MG63 (cell line): ENCODE measurements around the gene TBC1D3B. TPM values are rescaled to one million over a fixed set of nuclear protein-coding genes. Genes with fewer than 3 reads are reported as not detected.
"Not testable (repeated sequence)": the region's sequence is repeated elsewhere in the genome, so short reads cannot be mapped to it uniquely, and the experiment has no call there.

Experiments used
- DNase-seq: peaks from one replicate; pipeline ENCODE4 v3.0.0-alpha.2; 2020
- H3K27me3 ChIP-seq: fragments of 250-450 bp; sonication (Bioruptor Pico); 2 replicates; pipeline ENCODE4 v1.5.1; 2020; ENCODE audit warnings: mild to moderate bottlenecking, moderate library complexity
- H3K36me3 ChIP-seq: fragments of 250-450 bp; sonication (Bioruptor Pico); 2 replicates; pipeline ENCODE4 v1.5.1; 2020; ENCODE audit warnings: mild to moderate bottlenecking, moderate library complexity
- H3K4me3 ChIP-seq: fragments of 250-450 bp; sonication (Bioruptor Pico); 2 replicates; pipeline ENCODE4 v1.5.1; 2020; ENCODE audit warnings: mild to moderate bottlenecking, moderate library complexity
- H3K9me3 ChIP-seq: fragments of 250-450 bp; sonication (Bioruptor Pico); 2 replicates; pipeline ENCODE4 v1.5.1; 2020; ENCODE audit warnings: mild to moderate bottlenecking, moderate library complexity
- total RNA-seq: library from RNA; depleted of rRNA; stranded (reverse); fragments of >200 nt; shearing (Covaris generic); gene quantifications from 2 replicates; pipeline ENCODE4 v1.2.3, GENCODE V29; 2014; ENCODE audit warnings: low replicate concordance; rRNA removed

TBC1D3B gene
- total RNA-seq, 1 experiment from 2014 or later = not detected

- H3K27me3 ChIP-seq = no peaks in the 10 kb centered on the region
- peaks cover 2% of the 10 kb centered on the region; the same call in 1 of the 2 replicates for H3K9me3 ChIP-seq
- H3K36me3 ChIP-seq = no peaks in the 10 kb centered on the region
- no peak overlapping the region for H3K4me3 ChIP-seq
- no peak for DNase-seq
Observed at GRCh38 chr17:36127199-36127893, 49.1 kb downstream of the TBC1D3B start.

- Histone ChIP-seq H3K27me3 (peaks cover 3% of the 10 kb centered on the region; the same call in 1 of the 2 replicates), H3K9me3 (peaks cover 2% of the 10 kb centered on the region; the same call in 1 of the 2 replicates), H3K4me3 (no peak overlapping the region), H3K36me3 (no peaks in the 10 kb centered on the region)
- DNase-seq = no peak
Observed at GRCh38 chr17:36124879-36125824, 51.3 kb downstream of the TBC1D3B start.

GRCh38 chr17:36123431-36123830 lies 53.0 kb downstream of the TBC1D3B start:
- peaks cover 2% of the 10 kb centered on the region; the same call in 1 of the 2 replicates for H3K9me3 ChIP-seq
- H3K36me3 ChIP-seq = no peaks in the 10 kb centered on the region
- no peak overlapping the region for H3K4me3 ChIP-seq
- DNase-seq = no peak
- H3K27me3 ChIP-seq = peaks cover 3% of the 10 kb centered on the region; the same call in 1 of the 2 replicates

DNA sequence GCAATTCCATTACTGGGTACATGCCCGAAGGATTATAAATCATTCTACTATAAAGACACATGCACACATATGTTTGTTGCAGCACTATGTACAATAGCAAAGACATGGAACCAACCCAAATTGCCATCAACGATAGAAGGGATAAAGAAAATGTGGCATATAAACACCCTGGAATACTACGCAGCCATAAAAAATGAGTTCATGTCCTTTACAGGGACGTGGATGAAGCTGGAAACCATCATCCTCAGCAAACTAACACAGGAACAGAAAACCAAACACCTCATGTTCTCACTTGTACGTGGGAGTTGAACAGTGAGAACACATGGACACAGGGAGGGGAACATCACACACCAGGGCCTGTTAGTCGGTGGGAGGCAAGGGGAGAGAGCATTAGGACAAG lies 55.3 kb downstream of the TBC1D3B start:
- DNase-seq, H3K27me3 ChIP-seq, H3K9me3 ChIP-seq, H3K4me3 ChIP-seq, H3K36me3 ChIP-seq: not testable (repeated sequence)

DNA sequence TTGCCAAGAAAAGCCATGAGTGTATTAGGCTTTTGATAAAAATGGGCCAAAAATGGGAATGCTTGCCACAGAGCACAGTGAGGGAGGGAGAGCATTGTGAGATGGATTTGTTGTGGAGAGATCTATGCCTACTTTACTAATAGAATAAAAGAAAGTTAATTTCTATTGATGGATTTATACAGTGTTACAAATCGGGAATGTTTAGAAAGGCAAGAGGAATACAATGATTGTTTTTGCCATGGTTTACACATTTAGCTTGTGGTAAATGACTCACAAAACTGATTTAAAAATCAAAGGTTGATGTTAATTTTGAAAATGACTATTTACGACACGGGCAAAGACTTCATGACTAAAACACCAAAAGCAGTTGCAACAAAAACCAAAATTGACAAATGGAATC lies 56.2 kb downstream of the TBC1D3B start:
- Histone ChIP-seq H3K4me3 (no peak overlapping the region), H3K27me3 (peaks cover 3% of the 10 kb centered on the region; the same call in 1 of the 2 replicates), H3K36me3 (no peaks in the 10 kb centered on the region), H3K9me3 (no peaks in the 10 kb centered on the region)
- DNase-seq = no peak

DNA sequence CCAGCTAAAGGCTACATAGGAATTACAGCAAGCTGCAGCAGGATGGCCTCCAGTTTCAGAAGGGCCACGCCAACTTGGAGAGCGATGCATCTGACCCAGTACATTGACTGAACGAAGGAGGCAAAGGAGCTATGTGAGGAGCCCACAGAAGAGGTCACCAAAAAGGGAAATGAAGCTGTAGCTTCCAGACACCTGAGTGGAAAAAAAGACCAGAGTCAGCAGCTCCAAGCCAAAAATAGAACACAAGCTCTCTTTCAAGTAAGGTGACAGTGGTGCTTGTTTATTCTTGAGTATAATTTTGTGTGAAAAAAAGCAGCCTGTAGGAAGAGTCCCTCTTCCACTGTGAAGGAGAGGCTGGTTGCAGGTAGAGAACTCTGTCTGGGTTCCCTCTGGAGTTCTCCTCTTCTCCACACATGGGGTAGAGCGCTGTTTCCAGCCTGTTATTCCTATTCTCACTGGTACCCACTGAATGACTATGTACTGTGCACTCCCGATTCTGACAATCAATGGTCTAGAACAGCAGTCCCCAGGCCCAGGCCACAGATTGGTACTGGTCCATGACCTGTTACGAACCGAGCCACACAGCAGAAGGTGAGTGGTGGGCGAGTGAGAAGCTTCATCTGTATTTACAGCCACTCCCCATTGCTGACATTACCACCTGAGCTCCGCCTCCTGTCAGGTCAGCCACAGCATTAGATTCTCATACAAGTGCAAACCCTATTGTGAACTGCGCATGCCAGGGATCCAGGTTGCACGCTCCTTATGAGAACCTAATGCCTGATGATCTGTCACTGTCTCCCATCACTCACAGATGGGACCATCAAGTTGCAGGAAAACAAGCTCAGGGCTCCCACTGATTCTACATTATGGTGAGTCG lies 57.7 kb downstream of the TBC1D3B start:
- no peaks in the 10 kb centered on the region for H3K9me3 ChIP-seq
- no peaks in the 10 kb centered on the region for H3K36me3 ChIP-seq
- H3K27me3 ChIP-seq = peaks cover 3% of the 10 kb centered on the region; the same call in 1 of the 2 replicates
- DNase-seq = no peak
- no peak overlapping the region for H3K4me3 ChIP-seq

- H3K4me3 ChIP-seq = no peak overlapping the region
- H3K27me3 ChIP-seq = peaks cover 3% of the 10 kb centered on the region; the same call in 1 of the 2 replicates
- no peaks in the 10 kb centered on the region for H3K36me3 ChIP-seq
- H3K9me3 ChIP-seq = no peaks in the 10 kb centered on the region
- no peak for DNase-seq
Observed at GRCh38 chr17:36117505-36118382, 58.7 kb downstream of the TBC1D3B start.

Other genes starting within 250 kb of the TBC1D3B start
- 0.89 and 2.5 TPM in 2 replicates for gene RDM1, start 245.9 kb downstream of the TBC1D3B start, total RNA-seq
- gene LYZL6, start 232.9 kb downstream of the TBC1D3B start, total RNA-seq = not detected in 2 replicates
- not detected in 2 replicates for gene CCL16, start 195.1 kb downstream of the TBC1D3B start, total RNA-seq
- gene CCL14, start 189.9 kb downstream of the TBC1D3B start, total RNA-seq = not detected in 2 replicates
- gene CCL15, start 175.1 kb downstream of the TBC1D3B start, total RNA-seq = not detected in 2 replicates
- not detected in 2 replicates for gene CCL23, start 158.7 kb downstream of the TBC1D3B start, total RNA-seq
- gene CCL18, start 112.4 kb downstream of the TBC1D3B start, total RNA-seq = not detected in 2 replicates
- not detected in 2 replicates for gene CCL3, start 86.5 kb downstream of the TBC1D3B start, total RNA-seq
- not detected in 2 replicates for gene CCL4, start 72.8 kb downstream of the TBC1D3B start, total RNA-seq
- gene CCL3L1, start 20.1 kb upstream of the TBC1D3B start, total RNA-seq = not detected in 2 replicates
- gene CCL4L2, start 34.4 kb upstream of the TBC1D3B start, total RNA-seq = not detected in 2 replicates
- gene TBC1D3I, start 87.9 kb upstream of the TBC1D3B start, total RNA-seq = not detected in 2 replicates
- gene TBC1D3G, start 147.2 kb upstream of the TBC1D3B start, total RNA-seq = not detected in 2 replicates
- gene TBC1D3H, start 211.8 kb upstream of the TBC1D3B start, total RNA-seq = not detected in 2 replicates